K562 (cell line): ENCODE measurements around the gene SETD7. TPM values are rescaled to one million over a fixed set of nuclear protein-coding genes. Genes with fewer than 3 reads are reported as not detected.

Experiments used
- ATAC-seq: fragments of 200-7000 bp; cut with Tn5 transposase; 3 replicates; pipeline ENCODE4 v1.9.1; 2020; ENCODE audit warnings: moderate library complexity
- BruUV-seq: library from RNA; stranded (reverse); fragments of 400-500 nt; replicated peaks from 2 replicates; lab custom pipeline; 2021; lab: Mats Ljungman, UMichigan
- CTCF ChIA-PET: fragments of 300-600 bp; formaldehyde crosslinking; extraction: SDS; loops from one replicate; lab custom pipeline; 2021; ENCODE audit warnings: low intra/inter-chr PET ratio; lab: Yijun Ruan, JAX
- POLR2A ChIA-PET: fragments of 300-600, 350-650 bp; sonication (Branson Sonifier 250); formaldehyde crosslinking; extraction: SDS; loops from one replicate; lab custom pipeline; 2021; ENCODE audit warnings: antibody characterized with exemption, inconsistent platforms; lab: Yijun Ruan, JAX
- DNase-seq, 4 experiments: peaks; one replicate each; pipeline versions ENCODE4 v3.0.0 to v3.0.0-alpha.2; 2011 to 2018; ENCODE audit warnings: low spot score in 3 of 4, mixed read lengths in 3 of 4; ENCODE audit errors: extremely low read depth in 1 of 4
- FAIRE-seq: peaks from 2 replicates; lab custom pipeline; 2011; peaks lifted over from hg19 to GRCh38; lab: Jason Lieb, UNC
- H2AFZ ChIP-seq: 2 replicates; pipeline ENCODE4 v1.6.0; 2011; ENCODE audit warnings: low read depth, low read length, control low read depth, inconsistent platforms
- H3K27ac ChIP-seq: fragments of 200-600 bp; 3 replicates; pipeline ENCODE4 v1.8.0; 2011; ENCODE audit warnings: low read depth, mild to moderate bottlenecking, control low read depth, inconsistent platforms, low read length, moderate library complexity, mixed read lengths; ENCODE audit errors: extremely low read depth
- H3K27me3 ChIP-seq, 2 experiments: fragments of 300-600 bp in 1 of 2; 2 replicates in 1 of 2; 3 replicates in 1 of 2; pipeline versions ENCODE4 v1.6.0 to v1.8.0; 2011; ENCODE audit warnings: inconsistent platforms in 2 of 2, low read length in 2 of 2, mild to moderate bottlenecking in 1 of 2, mixed read lengths in 1 of 2, moderate library complexity in 1 of 2; ENCODE audit not compliant: control insufficient read depth in 2 of 2, insufficient read depth in 2 of 2
- H3K36me3 ChIP-seq: fragments of 300-600 bp; 3 replicates; pipeline ENCODE4 v1.8.0; 2011; ENCODE audit warnings: mild to moderate bottlenecking, low read length, inconsistent platforms; ENCODE audit not compliant: control insufficient read depth, insufficient read depth
- H3K4me1 ChIP-seq, 2 experiments: fragments of 200-600 bp in 1 of 2; replicated peaks in 1 of 2; 2 replicates in 1 of 2; 3 replicates in 1 of 2; pipeline versions ENCODE4 v1.5.1 to v1.8.0; 2011; ENCODE audit warnings: inconsistent platforms in 2 of 2, low read length in 2 of 2, mild to moderate bottlenecking in 1 of 2, mixed read lengths in 1 of 2, moderate library complexity in 1 of 2; ENCODE audit not compliant: control insufficient read depth in 2 of 2, insufficient read depth in 2 of 2
- H3K4me2 ChIP-seq: 2 replicates; pipeline ENCODE4 v1.6.1; 2011; ENCODE audit warnings: low read length, control low read depth, inconsistent platforms, mixed read lengths; ENCODE audit not compliant: insufficient read depth
- H3K4me3 ChIP-seq: fragments of 200-600 bp; sonication (generic), shearing (Covaris generic); 2 replicates; pipeline ENCODE4 v1.5.1; 2016; ENCODE audit warnings: control low read depth, inconsistent platforms
- H3K79me2 ChIP-seq: fragments of 200-600 bp; 3 replicates; pipeline ENCODE4 v1.8.0; 2011; ENCODE audit warnings: low read length, inconsistent platforms; ENCODE audit not compliant: control insufficient read depth, insufficient read depth
- H3K9ac ChIP-seq, 2 experiments: 2 replicates each; pipeline versions ENCODE4 v1.6.0 to v1.6.1; 2011; ENCODE audit warnings: low read depth in 2 of 2, low read length in 2 of 2, control low read depth in 1 of 2, inconsistent platforms in 1 of 2, mild to moderate bottlenecking in 1 of 2, mixed read lengths in 1 of 2; ENCODE audit not compliant: insufficient read depth in 1 of 2
- H3K9me1 ChIP-seq: one replicate; pipeline ENCODE4 v1.6.0; 2011; ENCODE audit warnings: inconsistent platforms, mild to moderate bottlenecking, low read length, moderate library complexity; ENCODE audit not compliant: control insufficient read depth, insufficient read depth
- H3K9me3 ChIP-seq: replicated peaks from 2 replicates; pipeline ENCODE4 v1.5.1; 2011; ENCODE audit warnings: low read depth, low read length, inconsistent platforms; ENCODE audit not compliant: control insufficient read depth, insufficient read depth
- H4K20me1 ChIP-seq: replicated peaks from 2 replicates; pipeline ENCODE4 v1.6.1; 2011; ENCODE audit warnings: low read length, inconsistent platforms, mixed read lengths; ENCODE audit not compliant: control insufficient read depth, insufficient read depth
- BDP1 ChIP-seq: IDR thresholded peaks from 3 replicates; pipeline ENCODE4 v1.6.1; 2011; ENCODE audit not compliant: insufficient read length, insufficient read depth
- CHCHD3 ChIP-seq: fragments of 250-450 bp; sonication (Bioruptor Pico); IDR thresholded peaks from 2 replicates; pipeline ENCODE4 v2.1.2; 2022; ENCODE audit warnings: mild to moderate bottlenecking
- KLF1 ChIP-seq: fragments of 450-650 bp; IDR thresholded peaks from 2 replicates; pipeline ENCODE4 v1.6.1; 2016; ENCODE audit warnings: missing genetic modification characterization, missing compliant biosample characterization
- KLF16 ChIP-seq: IDR thresholded peaks from 2 replicates; pipeline ENCODE4 v1.6.1; 2016; ENCODE audit warnings: antibody characterized with exemption
- MAZ ChIP-seq, 2 experiments: fragments of 450-650 bp in 1 of 2; sonication (generic) in 1 of 2; formaldehyde crosslinking; IDR thresholded peaks in 1 of 2; conservative IDR thresholded peaks in 1 of 2; 2 replicates each; pipeline versions ENCODE4 v1.4.0 to v1.5.0; 2020; ENCODE audit warnings: mild to moderate bottlenecking in 1 of 2, missing genetic modification reagents in 1 of 2
- NFE2L1 ChIP-seq: fragments of 450-650 bp; IDR thresholded peaks from 2 replicates; pipeline ENCODE4 v1.6.1; 2016; ENCODE audit warnings: missing genetic modification characterization, low read depth, mild to moderate bottlenecking, missing compliant biosample characterization, moderate library complexity, borderline replicate concordance
- PHF21A ChIP-seq: fragments of 450-650 bp; IDR thresholded peaks from 2 replicates; pipeline ENCODE4 v1.6.1; 2017; ENCODE audit warnings: low read depth, borderline replicate concordance
- SMC3 ChIP-seq: conservative IDR thresholded peaks from 2 replicates; pipeline ENCODE4 v1.6.1; 2011; ENCODE audit warnings: low read depth, low read length, improper control_type of control experiment; ENCODE audit not compliant: insufficient read depth
- THRAP3 ChIP-seq: fragments of 450-650 bp; IDR thresholded peaks from 2 replicates; pipeline ENCODE4 v1.6.1; 2016; ENCODE audit warnings: mild to moderate bottlenecking, inconsistent platforms, borderline replicate concordance
- ZBTB17 ChIP-seq: fragments of 450-650 bp; formaldehyde crosslinking; IDR thresholded peaks from 2 replicates; pipeline ENCODE4 v1.4.0; 2020; ENCODE audit warnings: mild to moderate bottlenecking
- ZNF586 ChIP-seq: fragments of 450-650 bp; formaldehyde crosslinking; conservative IDR thresholded peaks from 2 replicates; pipeline ENCODE4 v1.4.0; 2020; ENCODE audit warnings: mild to moderate bottlenecking, moderate library complexity
- WGBS: fragments of 100-300 bp; shearing (Covaris generic); methylation state at CpG from one replicate; pipeline ENCODE4 v1.1.6; 2016; ENCODE audit warnings: low coverage, mixed read lengths; ENCODE audit not compliant: insufficient coverage; ENCODE audit errors: missing lambda C conversion rate; 5-methylcytosine and 5-hydroxymethylcytosine counted together
- in situ Hi-C: fragments of 300-500 bp; cut with MboI; formaldehyde crosslinking; loops from 4 replicates; pipeline ENCODE4 v1.15.0; 2018; ENCODE audit warnings: inconsistent platforms, mixed read lengths
- intact Hi-C: fragments of 100-400 bp; cut with micrococcal nuclease; formaldehyde crosslinking; loops from 2 replicates; pipeline ENCODE4 v1.14.2; 2022
- polyA plus RNA-seq, 8 experiments: library from polyadenylated mRNA; depleted of rRNA in 4 of 8; stranded (reverse) in 5 of 8; unstranded in 3 of 8; fragments of >200 nt; fragmentation: Nextera tagmentation in 2 of 8; fragmentation: Illumina TruSeq in 1 of 8; extraction: Ambion mirVana in 2 of 8; extraction: Trizol in 1 of 8; gene quantifications; 2 replicates each; pipeline versions ENCODE4 v1.2.1 to v1.2.3, GENCODE V29; 2011 to 2014; ENCODE audit warnings: inconsistent platforms in 1 of 8, missing spikeins in 1 of 8
- total RNA-seq, 7 experiments: library from RNA; depleted of rRNA in 6 of 7; stranded (reverse); fragments of >200 nt in 6 of 7; fragmentation: Illumina TruSeq in 2 of 7; extraction: Trizol in 2 of 7; gene quantifications; 2 replicates each; pipeline versions ENCODE4 v1.2.1 to v1.2.3, GENCODE V29; 2011 to 2021; ENCODE audit warnings: low replicate concordance in 1 of 7
- TF ChIP-seq, protein P1 (sequence below): sonication (generic); formaldehyde crosslinking; IDR thresholded peaks from 2 replicates; pipeline ENCODE4 v1.8.1; 2023; ENCODE audit warnings: mild to moderate bottlenecking, missing genetic modification reagents
- TF ChIP-seq, protein P2 (sequence below): fragments of 450-650 bp; formaldehyde crosslinking; IDR thresholded peaks from 2 replicates; pipeline ENCODE4 v1.4.0; 2020; ENCODE audit warnings: mild to moderate bottlenecking, moderate library complexity
- TF ChIP-seq, protein P3 (sequence below): sonication (generic); formaldehyde crosslinking; IDR thresholded peaks from 2 replicates; pipeline ENCODE4 v1.8.1; 2023; ENCODE audit warnings: mild to moderate bottlenecking, missing genetic modification reagents, moderate library complexity
- TF ChIP-seq, protein P4 (sequence below), 3 experiments: IDR thresholded peaks in 2 of 3; conservative IDR thresholded peaks in 1 of 3; 2 replicates each; pipeline ENCODE4 v1.5.1; 2011 to 2012; ENCODE audit warnings: low read length in 3 of 3, mild to moderate bottlenecking in 3 of 3, control low read depth in 2 of 3, improper control_type of control experiment in 1 of 3, inconsistent platforms in 1 of 3, low read depth in 1 of 3, mixed read lengths in 1 of 3, moderate library complexity in 1 of 3; ENCODE audit not compliant: insufficient read depth in 2 of 3

Gene SETD7
- total and polyA plus RNA-seq, 9 of the 15 experiments (the other 6 are each of a cell fraction or from before 2014, with no cell fraction given): 0.37 to 2.4 (median 1.7) TPM

DNA sequence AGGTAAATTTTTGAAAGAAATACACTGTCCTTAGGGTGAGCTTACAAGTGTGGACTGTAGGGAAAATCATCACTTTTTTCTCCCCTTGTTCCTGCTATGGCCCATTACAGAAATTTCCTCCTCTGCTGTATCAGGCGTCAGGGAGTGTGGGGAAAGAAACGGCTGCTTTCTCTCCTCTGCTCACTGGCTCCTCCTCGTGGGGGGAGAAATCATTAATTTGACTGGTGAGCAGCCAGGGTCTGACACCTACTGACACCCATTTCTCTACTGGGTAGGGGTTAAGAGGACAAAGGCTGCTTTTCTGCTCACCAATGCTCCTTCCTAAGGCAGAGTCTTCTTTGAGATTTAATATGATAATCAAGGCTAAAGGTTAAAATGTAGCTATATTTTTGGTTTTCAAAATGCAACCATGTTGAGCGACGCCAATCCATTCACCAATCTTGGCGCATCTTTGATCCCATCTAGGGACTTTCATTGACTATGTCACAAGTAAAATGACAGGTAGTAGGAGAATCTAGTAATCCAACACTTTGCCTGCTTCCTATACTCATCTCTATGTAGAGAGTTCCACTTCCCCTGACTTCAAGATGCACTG lies 25.1 kb downstream of the SETD7 start:
- no peak overlapping the region for H3K4me2 ChIP-seq
- no peak overlapping the region for H3K4me3 ChIP-seq
- no peak overlapping the region for H2AFZ ChIP-seq
- WGBS: 50% methylated on average over 5 of the region's 6 CpGs
- no peaks in the 10 kb centered on the region for H3K9me3 ChIP-seq
- ChIA-PET POLR2A (no interaction called here), CTCF (interaction anchor here (0.6 to 1.8 kb wide), 5 partner anchors 33 to 501 kb away, joined by 3 to 8 read pairs (median 4); no protein-coding TSS in a partner anchor)
- intact Hi-C loops: loop anchor here (1.0 to 10.0 kb wide), 5 partner anchors 34 to 496 kb away; no protein-coding TSS in a partner anchor
- DNase-seq (peak; percentile 61 to 75 (median 68)), FAIRE-seq (peak; percentile 83), ATAC-seq (peak; percentile 95)
- H4K20me1 ChIP-seq: no peaks in the 10 kb centered on the region
- H3K9me1 ChIP-seq: no peaks in the 10 kb centered on the region
- no peak overlapping the region for H3K9ac ChIP-seq
- H3K27ac ChIP-seq: no peak overlapping the region
- H3K79me2 ChIP-seq: no peaks in the 10 kb centered on the region
- no peaks in the 10 kb centered on the region for H3K36me3 ChIP-seq
- peaks cover 2 to 9% of the 10 kb centered on the region in 2 experiments; a peak in 2 of 5 replicates for H3K27me3 ChIP-seq
- no TSS peak for BruUV-seq
- in situ Hi-C loops: loop anchor here (25.0 kb wide), 1 partner anchor 494 kb away; no protein-coding TSS in a partner anchor
- H3K4me1 ChIP-seq: no peaks in the 10 kb centered on the region
- no peak for TF ChIP-seq ZBTB17 (CRISPR knock-in tag)
- TF ChIP-seq THRAP3: no peak
- TF ChIP-seq PHF21A: no peak
- TF ChIP-seq, protein P1, sequence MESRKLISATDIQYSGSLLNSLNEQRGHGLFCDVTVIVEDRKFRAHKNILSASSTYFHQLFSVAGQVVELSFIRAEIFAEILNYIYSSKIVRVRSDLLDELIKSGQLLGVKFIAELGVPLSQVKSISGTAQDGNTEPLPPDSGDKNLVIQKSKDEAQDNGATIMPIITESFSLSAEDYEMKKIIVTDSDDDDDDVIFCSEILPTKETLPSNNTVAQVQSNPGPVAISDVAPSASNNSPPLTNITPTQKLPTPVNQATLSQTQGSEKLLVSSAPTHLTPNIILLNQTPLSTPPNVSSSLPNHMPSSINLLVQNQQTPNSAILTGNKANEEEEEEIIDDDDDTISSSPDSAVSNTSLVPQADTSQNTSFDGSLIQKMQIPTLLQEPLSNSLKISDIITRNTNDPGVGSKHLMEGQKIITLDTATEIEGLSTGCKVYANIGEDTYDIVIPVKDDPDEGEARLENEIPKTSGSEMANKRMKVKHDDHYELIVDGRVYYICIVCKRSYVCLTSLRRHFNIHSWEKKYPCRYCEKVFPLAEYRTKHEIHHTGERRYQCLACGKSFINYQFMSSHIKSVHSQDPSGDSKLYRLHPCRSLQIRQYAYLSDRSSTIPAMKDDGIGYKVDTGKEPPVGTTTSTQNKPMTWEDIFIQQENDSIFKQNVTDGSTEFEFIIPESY: no peak
- TF ChIP-seq MAZ (CRISPR knock-in tag; conservative IDR thresholded peaks at IDR 0.05 in 1 of 2, IDR thresholded peaks at IDR 0.05 in 1 of 2): 0 out of 4 replicates have a peak, but pooled peaks of 1 of the 2 experiments have one; percentile 21
- no peak for TF ChIP-seq CHCHD3 (CRISPR knock-in tag)
- TF ChIP-seq, protein P2, sequence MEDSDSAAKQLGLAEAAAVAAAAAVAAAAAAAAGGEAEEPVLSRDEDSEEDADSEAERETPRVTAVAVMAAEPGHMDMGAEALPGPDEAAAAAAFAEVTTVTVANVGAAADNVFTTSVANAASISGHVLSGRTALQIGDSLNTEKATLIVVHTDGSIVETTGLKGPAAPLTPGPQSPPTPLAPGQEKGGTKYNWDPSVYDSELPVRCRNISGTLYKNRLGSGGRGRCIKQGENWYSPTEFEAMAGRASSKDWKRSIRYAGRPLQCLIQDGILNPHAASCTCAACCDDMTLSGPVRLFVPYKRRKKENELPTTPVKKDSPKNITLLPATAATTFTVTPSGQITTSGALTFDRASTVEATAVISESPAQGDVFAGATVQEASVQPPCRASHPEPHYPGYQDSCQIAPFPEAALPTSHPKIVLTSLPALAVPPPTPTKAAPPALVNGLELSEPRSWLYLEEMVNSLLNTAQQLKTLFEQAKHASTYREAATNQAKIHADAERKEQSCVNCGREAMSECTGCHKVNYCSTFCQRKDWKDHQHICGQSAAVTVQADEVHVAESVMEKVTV (CRISPR knock-in tag): 0 out of 2 replicates have a peak, but pooled peaks have one; percentile 9
- no peak for TF ChIP-seq NFE2L1 (tag)
- TF ChIP-seq, protein P3, sequence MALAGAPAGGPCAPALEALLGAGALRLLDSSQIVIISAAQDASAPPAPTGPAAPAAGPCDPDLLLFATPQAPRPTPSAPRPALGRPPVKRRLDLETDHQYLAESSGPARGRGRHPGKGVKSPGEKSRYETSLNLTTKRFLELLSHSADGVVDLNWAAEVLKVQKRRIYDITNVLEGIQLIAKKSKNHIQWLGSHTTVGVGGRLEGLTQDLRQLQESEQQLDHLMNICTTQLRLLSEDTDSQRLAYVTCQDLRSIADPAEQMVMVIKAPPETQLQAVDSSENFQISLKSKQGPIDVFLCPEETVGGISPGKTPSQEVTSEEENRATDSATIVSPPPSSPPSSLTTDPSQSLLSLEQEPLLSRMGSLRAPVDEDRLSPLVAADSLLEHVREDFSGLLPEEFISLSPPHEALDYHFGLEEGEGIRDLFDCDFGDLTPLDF (CRISPR knock-in tag): no peak
- TF ChIP-seq KLF16: 0 out of 2 replicates have a peak, but pooled peaks have one; percentile 13
- TF ChIP-seq ZNF586: no peak
- no peak for TF ChIP-seq KLF1 (tag)
- peak; percentile 82 for TF ChIP-seq SMC3
- TF ChIP-seq, protein P4, sequence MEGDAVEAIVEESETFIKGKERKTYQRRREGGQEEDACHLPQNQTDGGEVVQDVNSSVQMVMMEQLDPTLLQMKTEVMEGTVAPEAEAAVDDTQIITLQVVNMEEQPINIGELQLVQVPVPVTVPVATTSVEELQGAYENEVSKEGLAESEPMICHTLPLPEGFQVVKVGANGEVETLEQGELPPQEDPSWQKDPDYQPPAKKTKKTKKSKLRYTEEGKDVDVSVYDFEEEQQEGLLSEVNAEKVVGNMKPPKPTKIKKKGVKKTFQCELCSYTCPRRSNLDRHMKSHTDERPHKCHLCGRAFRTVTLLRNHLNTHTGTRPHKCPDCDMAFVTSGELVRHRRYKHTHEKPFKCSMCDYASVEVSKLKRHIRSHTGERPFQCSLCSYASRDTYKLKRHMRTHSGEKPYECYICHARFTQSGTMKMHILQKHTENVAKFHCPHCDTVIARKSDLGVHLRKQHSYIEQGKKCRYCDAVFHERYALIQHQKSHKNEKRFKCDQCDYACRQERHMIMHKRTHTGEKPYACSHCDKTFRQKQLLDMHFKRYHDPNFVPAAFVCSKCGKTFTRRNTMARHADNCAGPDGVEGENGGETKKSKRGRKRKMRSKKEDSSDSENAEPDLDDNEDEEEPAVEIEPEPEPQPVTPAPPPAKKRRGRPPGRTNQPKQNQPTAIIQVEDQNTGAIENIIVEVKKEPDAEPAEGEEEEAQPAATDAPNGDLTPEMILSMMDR (IDR thresholded peaks at IDR 0.05 in 2 of 3, conservative IDR thresholded peaks at IDR 0.05 in 1 of 3; ENCODE audit: insufficient read depth in 2 of 3, low read depth in 1 of 3, low read length in 3 of 3): peak; percentile 81 to 92 (median 81)
- TF ChIP-seq BDP1: no peak
